ENCODE data around the gene SUN5.

DNA sequence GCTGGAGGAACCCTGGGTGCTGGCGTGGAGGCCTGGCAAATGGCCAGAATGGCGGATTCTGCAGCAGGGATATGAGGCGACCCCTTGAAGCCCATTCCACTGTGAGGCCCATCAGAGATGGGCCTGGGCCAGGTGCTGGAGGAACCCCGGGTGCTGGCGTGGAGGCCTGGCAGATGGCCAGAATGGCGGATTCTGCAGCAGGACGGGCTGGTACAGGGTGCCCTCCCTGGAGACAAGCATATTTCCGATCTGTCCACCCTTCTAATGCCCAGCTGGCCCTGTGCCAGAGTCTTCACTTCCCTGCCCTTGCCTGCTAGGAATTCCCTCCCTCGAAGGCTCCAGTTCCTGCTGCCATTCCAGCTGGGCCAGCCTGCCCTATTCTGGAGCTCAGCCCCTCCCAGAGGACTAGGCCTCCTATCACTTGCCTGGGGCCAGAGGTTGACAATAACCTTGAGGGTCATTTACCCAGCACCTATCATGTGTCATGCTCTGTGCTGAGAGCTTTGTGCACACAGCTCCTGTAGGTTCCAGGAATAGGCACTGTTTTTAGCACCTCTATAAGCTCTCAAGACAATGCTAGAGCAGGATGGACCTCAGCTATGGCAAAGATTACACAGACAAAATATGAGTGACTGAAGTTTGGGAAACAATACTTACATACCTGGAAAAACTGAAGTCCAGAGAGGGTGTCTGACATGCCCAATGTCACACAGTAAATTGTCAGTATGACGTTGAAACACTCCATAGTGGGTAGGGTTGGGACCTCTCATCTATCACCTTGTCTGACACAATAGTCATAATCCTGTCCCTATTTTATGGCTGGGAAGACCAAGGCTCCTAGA, 21.4 kb downstream of the SUN5 start:
- TF ChIP-seq, protein P1, sequence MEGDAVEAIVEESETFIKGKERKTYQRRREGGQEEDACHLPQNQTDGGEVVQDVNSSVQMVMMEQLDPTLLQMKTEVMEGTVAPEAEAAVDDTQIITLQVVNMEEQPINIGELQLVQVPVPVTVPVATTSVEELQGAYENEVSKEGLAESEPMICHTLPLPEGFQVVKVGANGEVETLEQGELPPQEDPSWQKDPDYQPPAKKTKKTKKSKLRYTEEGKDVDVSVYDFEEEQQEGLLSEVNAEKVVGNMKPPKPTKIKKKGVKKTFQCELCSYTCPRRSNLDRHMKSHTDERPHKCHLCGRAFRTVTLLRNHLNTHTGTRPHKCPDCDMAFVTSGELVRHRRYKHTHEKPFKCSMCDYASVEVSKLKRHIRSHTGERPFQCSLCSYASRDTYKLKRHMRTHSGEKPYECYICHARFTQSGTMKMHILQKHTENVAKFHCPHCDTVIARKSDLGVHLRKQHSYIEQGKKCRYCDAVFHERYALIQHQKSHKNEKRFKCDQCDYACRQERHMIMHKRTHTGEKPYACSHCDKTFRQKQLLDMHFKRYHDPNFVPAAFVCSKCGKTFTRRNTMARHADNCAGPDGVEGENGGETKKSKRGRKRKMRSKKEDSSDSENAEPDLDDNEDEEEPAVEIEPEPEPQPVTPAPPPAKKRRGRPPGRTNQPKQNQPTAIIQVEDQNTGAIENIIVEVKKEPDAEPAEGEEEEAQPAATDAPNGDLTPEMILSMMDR (IDR thresholded peaks at IDR 0.05): no peak
- TF ChIP-seq POLR2A (IDR thresholded peaks at IDR 0.05): no peak
